ENCODE results near the gene PRXL2A. TPM values are rescaled to one million over a fixed set of nuclear protein-coding genes. Genes with fewer than 3 reads are reported as not detected.

Gene PRXL2A
- total and polyA plus RNA-seq, 2 of the 4 experiments (the other 2 are of a cell fraction), result 0.90 to 0.92 TPM

- no peak for DNase-seq
- POLR2A ChIA-PET (ENCODE audit: unreplicated experiment), result no interaction called here
- TF ChIP-seq FOS (IDR thresholded peaks at IDR 0.05; ENCODE audit: low read depth, low read length) (no peak), NFE2L2 (IDR thresholded peaks at IDR 0.05; ENCODE audit: low read depth, low read length) (no peak), SMC3 (IDR thresholded peaks at IDR 0.05; ENCODE audit: low read depth, low read length) (no peak), MAFK (IDR thresholded peaks at IDR 0.05; ENCODE audit: low read depth, low read length) (no peak), CEBPB (IDR thresholded peaks at IDR 0.05; ENCODE audit: low read depth, low read length) (no peak), ELK1 (IDR thresholded peaks at IDR 0.05; ENCODE audit: borderline replicate concordance, low read depth, low read length) (no peak), RFX5 (IDR thresholded peaks at IDR 0.05; ENCODE audit: low read depth, low read length) (no peak), RAD21 (IDR thresholded peaks at IDR 0.05; ENCODE audit: low read length) (no peak), MXI1 (IDR thresholded peaks at IDR 0.05; ENCODE audit: borderline replicate concordance, low read depth, low read length) (no peak; the same call in 1 of the 2 replicates), MAZ (IDR thresholded peaks at IDR 0.05; ENCODE audit: borderline replicate concordance, low read depth, low read length) (no peak), CTCF (conservative IDR thresholded peaks at IDR 0.05; ENCODE audit: low read depth, low read length) (no peak), CHD1 (IDR thresholded peaks at IDR 0.05; ENCODE audit: low read depth, low read length) (no peak), POLR2A (IDR thresholded peaks at IDR 0.05; ENCODE audit: low read depth, low read length) (no peak)
Measured at GRCh38 chr10:80453056-80453841, 44.9 kb downstream of the PRXL2A start.

More at GRCh38 chr10:80453056-80453841, 44.9 kb downstream of the PRXL2A start:
- WGBS, 2 experiments (ENCODE audit: extremely low coverage in 2 of 2, insufficient read length in 1 of 2), result 9% methylated on average over 11 of the region's 23 CpGs; no CpG with 5 or more reads in 1 of the 2 experiments
- no peak overlapping the region for H2BK5ac ChIP-seq (ENCODE audit: low read depth, low read length, poor library complexity, severe bottlenecking)
- H4K20me1 ChIP-seq (ENCODE audit: insufficient read depth, low read length), result peaks cover 24% of the 10 kb centered on the region
- CTCF ChIA-PET, result interaction anchor here (0.7 to 1.7 kb wide), 4 partner anchors 9 to 55 kb away, joined by 3 to 9 read pairs (median 6); no protein-coding TSS in a partner anchor
- in situ Hi-C loops (cut with MboI; ENCODE audit: low sequenced_read_pairs), result loop anchor here (25.0 kb wide), 1 partner anchor 291 kb away; no protein-coding TSS in a partner anchor
- no peak overlapping the region; the same call in 1 of the 2 replicates for H3K18ac ChIP-seq (ENCODE audit: low read depth, low read length)
- no peak for ATAC-seq (ENCODE audit: low read depth)
- H3K27ac ChIP-seq (ENCODE audit: insufficient read depth, low read length), result peak overlapping the region; percentile 48
- H2BK15ac ChIP-seq (ENCODE audit: low read depth, low read length), result peak overlapping the region; percentile 11; the same call in 1 of the 3 replicates
- 0 out of 2 replicates have a peak overlapping the region, but pooled peaks have one; percentile 11 for H2AK5ac ChIP-seq (ENCODE audit: low read depth, low read length)
- dilution Hi-C loops (cut with HindIII; ENCODE audit: low sequenced_read_pairs, unreplicated experiment), result no loop called here
- H4K8ac ChIP-seq (ENCODE audit: low read depth in 2 of 2, low read length in 2 of 2), result peak overlapping the region; percentile 83 to 84
- peak overlapping the region; percentile 5; the same call in 1 of the 2 replicates for H4K5ac ChIP-seq (ENCODE audit: low read depth, low read length)
- no TSS peak for BruUV-seq (replicated peaks)
- H3K4ac ChIP-seq (ENCODE audit: low read depth, low read length), result peak overlapping the region; percentile 80
- no peaks in the 10 kb centered on the region; the same call in 1 of the 2 replicates for H3K36me3 ChIP-seq (ENCODE audit: control insufficient read depth, insufficient read depth, low read length)
- 0 out of 2 replicates have a peak overlapping the region, but pooled peaks have one; percentile 5 for H2BK20ac ChIP-seq (ENCODE audit: low read depth, low read length)
- H3K4me2 ChIP-seq (ENCODE audit: low read depth, low read length), result peak overlapping the region; percentile 48
- peak overlapping the region; percentile 75 for H4K91ac ChIP-seq (ENCODE audit: insufficient read depth, low read depth, low read length)
- peaks cover 0 to 28% of the 10 kb centered on the region in 2 experiments; a peak in 3 of 4 replicates for H3K79me1 ChIP-seq (ENCODE audit: low read depth in 1 of 2, low read length in 2 of 2)
- no peaks in the 10 kb centered on the region for H3K27me3 ChIP-seq (ENCODE audit: control insufficient read depth, insufficient read depth, low read length)
- intact Hi-C loops (cut with micrococcal nuclease), result no loop called here
- H3K9ac ChIP-seq (ENCODE audit: low read depth, low read length), result peak overlapping the region; percentile 59
- H3K4me1 ChIP-seq (ENCODE audit: control insufficient read depth, insufficient read depth, low read length), result peaks cover 11% of the 10 kb centered on the region
- peak overlapping the region; percentile 47 for H3K14ac ChIP-seq (replicated peaks; ENCODE audit: low read depth, low read length)
- peak overlapping the region; percentile 8 for H2AK9ac ChIP-seq (replicated peaks; ENCODE audit: low read depth, low read length, poor library complexity)
- H3K56ac ChIP-seq (ENCODE audit: extremely low read depth, insufficient read depth, low read length), result 0 out of 2 replicates have a peak overlapping the region, but pooled peaks have one; percentile 39
- H3K9me1 ChIP-seq (ENCODE audit: insufficient read depth, low read length), result peaks cover 26% of the 10 kb centered on the region
- no peaks in the 10 kb centered on the region for H3K9me3 ChIP-seq (ENCODE audit: control insufficient read depth, insufficient read depth, low read length)
- peak overlapping the region; percentile 64; the same call in 1 of the 2 replicates for H3K23ac ChIP-seq (ENCODE audit: low read depth, low read length)
- H3K4me3 ChIP-seq (ENCODE audit: insufficient read depth, low read depth, low read length), result peak overlapping the region; percentile 36
- H2AFZ ChIP-seq (replicated peaks; ENCODE audit: low read length, poor library complexity), result peak overlapping the region; percentile 87
- H2BK120ac ChIP-seq (ENCODE audit: low read depth, low read length), result peak overlapping the region; percentile 50; the same call in 1 of the 2 replicates

Data from IMR-90 (cell line).